WTC11 (cell line): ENCODE measurements around the gene TPBG.

Source experiments
- CREB1 ChIP-seq: sonication (generic); formaldehyde crosslinking; IDR thresholded peaks from 2 replicates; pipeline ENCODE4 v1.8.0; 2023; ENCODE audit warnings: mild to moderate bottlenecking, missing genetic modification reagents
- ELF4 ChIP-seq: sonication (generic); formaldehyde crosslinking; IDR thresholded peaks from 2 replicates; pipeline ENCODE4 v1.8.1; 2022; ENCODE audit warnings: low read depth, mild to moderate bottlenecking, moderate library complexity, missing genetic modification reagents
- HMGA2 ChIP-seq: fragments of 250-450 bp; sonication (Bioruptor Pico); IDR thresholded peaks from 2 replicates; pipeline ENCODE4 v1.4.0; 2021; ENCODE audit warnings: mild to moderate bottlenecking, moderate library complexity
- PRRX2 ChIP-seq: fragments of 250-450 bp; sonication (Bioruptor Pico); IDR thresholded peaks from 2 replicates; pipeline ENCODE4 v1.8.0; 2021; ENCODE audit warnings: mild to moderate bottlenecking
- SOX15 ChIP-seq: fragments of 250-450 bp; sonication (Bioruptor Pico); IDR thresholded peaks from 2 replicates; pipeline ENCODE4 v1.9.0; 2021; ENCODE audit warnings: mild to moderate bottlenecking
- SP1 ChIP-seq: sonication (generic); formaldehyde crosslinking; conservative IDR thresholded peaks from 2 replicates; pipeline ENCODE4 v1.8.1; 2022; ENCODE audit warnings: missing genetic modification reagents
- TEAD1 ChIP-seq: sonication (generic); formaldehyde crosslinking; IDR thresholded peaks from 2 replicates; pipeline ENCODE4 v1.8.0; 2022; ENCODE audit warnings: mild to moderate bottlenecking, missing genetic modification reagents
- TF ChIP-seq, protein P1 (sequence below): fragments of 200-600 bp; IDR thresholded peaks from 2 replicates; pipeline ENCODE4 v1.8.0; 2022; ENCODE audit warnings: antibody characterized with exemption
- TF ChIP-seq, protein P2 (sequence below): sonication (generic); formaldehyde crosslinking; IDR thresholded peaks from 2 replicates; pipeline ENCODE4 v1.8.1; 2022; ENCODE audit warnings: low read depth, missing genetic modification reagents, borderline replicate concordance
- TF ChIP-seq, protein P3 (sequence below): sonication (generic); formaldehyde crosslinking; IDR thresholded peaks from 2 replicates; pipeline ENCODE4 v1.8.1; 2023; ENCODE audit warnings: mild to moderate bottlenecking, moderate library complexity, missing genetic modification reagents
- TF ChIP-seq, protein P4 (sequence below): sonication (generic); formaldehyde crosslinking; IDR thresholded peaks from 2 replicates; pipeline ENCODE4 v1.8.1; 2023; ENCODE audit warnings: mild to moderate bottlenecking, missing genetic modification reagents

DNA sequence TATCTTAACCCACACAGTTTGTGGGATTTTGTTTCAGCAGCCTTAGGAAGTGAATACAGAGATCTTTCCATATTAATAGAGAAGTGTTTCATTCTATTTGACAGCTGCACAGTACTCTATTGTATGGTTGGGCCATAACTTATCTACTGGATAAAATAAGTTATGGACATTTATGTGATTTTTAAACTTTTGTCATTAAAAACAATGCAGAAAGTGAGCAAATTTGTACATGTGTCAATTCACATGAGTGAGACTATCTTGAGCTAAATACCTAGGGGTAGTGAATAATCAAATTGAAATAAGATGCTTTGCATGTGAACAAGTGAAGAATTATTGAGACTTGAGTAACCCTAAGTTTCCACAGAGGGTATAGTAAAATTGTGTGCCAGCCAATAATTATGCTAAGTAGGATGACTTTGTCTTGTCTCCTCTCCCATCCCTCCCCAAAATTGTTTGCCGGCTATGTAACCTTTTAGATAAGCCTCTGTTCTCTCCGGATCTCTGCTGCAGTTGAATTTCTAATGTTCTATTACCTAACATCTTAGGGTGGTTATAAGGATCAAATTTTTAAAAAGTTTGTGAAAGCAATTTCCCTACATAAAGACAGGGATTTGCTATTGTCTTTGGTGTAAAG, 33.3 kb upstream of the TPBG start:
- TF ChIP-seq, protein P1, sequence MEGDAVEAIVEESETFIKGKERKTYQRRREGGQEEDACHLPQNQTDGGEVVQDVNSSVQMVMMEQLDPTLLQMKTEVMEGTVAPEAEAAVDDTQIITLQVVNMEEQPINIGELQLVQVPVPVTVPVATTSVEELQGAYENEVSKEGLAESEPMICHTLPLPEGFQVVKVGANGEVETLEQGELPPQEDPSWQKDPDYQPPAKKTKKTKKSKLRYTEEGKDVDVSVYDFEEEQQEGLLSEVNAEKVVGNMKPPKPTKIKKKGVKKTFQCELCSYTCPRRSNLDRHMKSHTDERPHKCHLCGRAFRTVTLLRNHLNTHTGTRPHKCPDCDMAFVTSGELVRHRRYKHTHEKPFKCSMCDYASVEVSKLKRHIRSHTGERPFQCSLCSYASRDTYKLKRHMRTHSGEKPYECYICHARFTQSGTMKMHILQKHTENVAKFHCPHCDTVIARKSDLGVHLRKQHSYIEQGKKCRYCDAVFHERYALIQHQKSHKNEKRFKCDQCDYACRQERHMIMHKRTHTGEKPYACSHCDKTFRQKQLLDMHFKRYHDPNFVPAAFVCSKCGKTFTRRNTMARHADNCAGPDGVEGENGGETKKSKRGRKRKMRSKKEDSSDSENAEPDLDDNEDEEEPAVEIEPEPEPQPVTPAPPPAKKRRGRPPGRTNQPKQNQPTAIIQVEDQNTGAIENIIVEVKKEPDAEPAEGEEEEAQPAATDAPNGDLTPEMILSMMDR = no peak
- TF ChIP-seq SP1 (CRISPR knock-in tag) (no peak), TEAD1 (no peak), ELF4 (CRISPR knock-in tag) (no peak), HMGA2 (no peak), PRRX2 (CRISPR knock-in tag) (no peak), SOX15 (CRISPR knock-in tag) (no peak), CREB1 (no peak)
- TF ChIP-seq, protein P2, sequence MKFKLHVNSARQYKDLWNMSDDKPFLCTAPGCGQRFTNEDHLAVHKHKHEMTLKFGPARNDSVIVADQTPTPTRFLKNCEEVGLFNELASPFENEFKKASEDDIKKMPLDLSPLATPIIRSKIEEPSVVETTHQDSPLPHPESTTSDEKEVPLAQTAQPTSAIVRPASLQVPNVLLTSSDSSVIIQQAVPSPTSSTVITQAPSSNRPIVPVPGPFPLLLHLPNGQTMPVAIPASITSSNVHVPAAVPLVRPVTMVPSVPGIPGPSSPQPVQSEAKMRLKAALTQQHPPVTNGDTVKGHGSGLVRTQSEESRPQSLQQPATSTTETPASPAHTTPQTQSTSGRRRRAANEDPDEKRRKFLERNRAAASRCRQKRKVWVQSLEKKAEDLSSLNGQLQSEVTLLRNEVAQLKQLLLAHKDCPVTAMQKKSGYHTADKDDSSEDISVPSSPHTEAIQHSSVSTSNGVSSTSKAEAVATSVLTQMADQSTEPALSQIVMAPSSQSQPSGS (CRISPR knock-in tag) = no peak
- TF ChIP-seq, protein P3, sequence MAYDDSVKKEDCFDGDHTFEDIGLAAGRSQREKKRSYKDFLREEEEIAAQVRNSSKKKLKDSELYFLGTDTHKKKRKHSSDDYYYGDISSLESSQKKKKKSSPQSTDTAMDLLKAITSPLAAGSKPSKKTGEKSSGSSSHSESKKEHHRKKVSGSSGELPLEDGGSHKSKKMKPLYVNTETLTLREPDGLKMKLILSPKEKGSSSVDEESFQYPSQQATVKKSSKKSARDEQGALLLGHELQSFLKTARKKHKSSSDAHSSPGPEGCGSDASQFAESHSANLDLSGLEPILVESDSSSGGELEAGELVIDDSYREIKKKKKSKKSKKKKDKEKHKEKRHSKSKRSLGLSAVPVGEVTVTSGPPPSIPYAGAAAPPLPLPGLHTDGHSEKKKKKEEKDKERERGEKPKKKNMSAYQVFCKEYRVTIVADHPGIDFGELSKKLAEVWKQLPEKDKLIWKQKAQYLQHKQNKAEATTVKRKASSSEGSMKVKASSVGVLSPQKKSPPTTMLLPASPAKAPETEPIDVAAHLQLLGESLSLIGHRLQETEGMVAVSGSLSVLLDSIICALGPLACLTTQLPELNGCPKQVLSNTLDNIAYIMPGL (CRISPR knock-in tag) = no peak
- TF ChIP-seq, protein P4, sequence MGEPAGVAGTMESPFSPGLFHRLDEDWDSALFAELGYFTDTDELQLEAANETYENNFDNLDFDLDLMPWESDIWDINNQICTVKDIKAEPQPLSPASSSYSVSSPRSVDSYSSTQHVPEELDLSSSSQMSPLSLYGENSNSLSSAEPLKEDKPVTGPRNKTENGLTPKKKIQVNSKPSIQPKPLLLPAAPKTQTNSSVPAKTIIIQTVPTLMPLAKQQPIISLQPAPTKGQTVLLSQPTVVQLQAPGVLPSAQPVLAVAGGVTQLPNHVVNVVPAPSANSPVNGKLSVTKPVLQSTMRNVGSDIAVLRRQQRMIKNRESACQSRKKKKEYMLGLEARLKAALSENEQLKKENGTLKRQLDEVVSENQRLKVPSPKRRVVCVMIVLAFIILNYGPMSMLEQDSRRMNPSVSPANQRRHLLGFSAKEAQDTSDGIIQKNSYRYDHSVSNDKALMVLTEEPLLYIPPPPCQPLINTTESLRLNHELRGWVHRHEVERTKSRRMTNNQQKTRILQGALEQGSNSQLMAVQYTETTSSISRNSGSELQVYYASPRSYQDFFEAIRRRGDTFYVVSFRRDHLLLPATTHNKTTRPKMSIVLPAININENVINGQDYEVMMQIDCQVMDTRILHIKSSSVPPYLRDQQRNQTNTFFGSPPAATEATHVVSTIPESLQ (CRISPR knock-in tag) = no peak
